IMR-90 (cell line): Measurements from ENCODE around the gene KLHL34. TPM values are rescaled to one million over a fixed set of nuclear protein-coding genes. Genes with fewer than 3 reads are reported as not detected.

Experiments
- ATAC-seq: fragments of 200-7000 bp; cut with Tn5 transposase; 2 replicates; pipeline ENCODE4 v1.9.1; 2020; ENCODE audit warnings: low read depth, mild to moderate bottlenecking, moderate library complexity
- BruUV-seq: library from RNA; stranded (reverse); fragments of 400-500 nt; replicated peaks from 2 replicates; lab custom pipeline; 2021; lab: Mats Ljungman, UMichigan
- CTCF ChIA-PET: fragments of 300-600 bp; formaldehyde crosslinking; extraction: SDS; loops from one replicate; lab custom pipeline; 2021; ENCODE audit warnings: antibody characterized with exemption; lab: Yijun Ruan, JAX
- POLR2A ChIA-PET: fragments of 300-600 bp; sonication (Branson Sonifier 250); formaldehyde crosslinking; loops from one replicate; lab custom pipeline; 2022; ENCODE audit warnings: antibody characterized with exemption; ENCODE audit not compliant: unreplicated experiment; lab: Charles Lee
- DNase-seq: peaks from one replicate; pipeline ENCODE4 v3.0.0; 2013
- H2AFZ ChIP-seq: replicated peaks from 2 replicates; pipeline ENCODE3; 2013; ENCODE audit warnings: low read length, mild to moderate bottlenecking; ENCODE audit not compliant: poor library complexity
- H2AK5ac ChIP-seq: 2 replicates; pipeline ENCODE4 v1.6.1; 2013; ENCODE audit warnings: low read depth, low read length, inconsistent platforms
- H2AK9ac ChIP-seq: replicated peaks from 2 replicates; pipeline ENCODE3; 2013; ENCODE audit warnings: mild to moderate bottlenecking, low read depth, low read length, moderate library complexity; ENCODE audit not compliant: poor library complexity
- H2BK120ac ChIP-seq: 2 replicates; pipeline ENCODE4 v1.6.1; 2013; ENCODE audit warnings: low read depth, low read length, inconsistent platforms
- H2BK15ac ChIP-seq: 3 replicates; pipeline ENCODE4 v1.6.1; 2013; ENCODE audit warnings: low read depth, low read length, inconsistent platforms
- H2BK20ac ChIP-seq: 2 replicates; pipeline ENCODE4 v1.6.1; 2013; ENCODE audit warnings: low read depth, mild to moderate bottlenecking, inconsistent platforms, low read length, moderate library complexity
- H2BK5ac ChIP-seq: 2 replicates; pipeline ENCODE4 v1.6.1; 2013; ENCODE audit warnings: mild to moderate bottlenecking, low read depth, low read length, inconsistent platforms; ENCODE audit not compliant: poor library complexity, severe bottlenecking
- H3K14ac ChIP-seq: replicated peaks from 2 replicates; pipeline ENCODE4 v1.6.1; 2013; ENCODE audit warnings: low read depth, low read length, inconsistent platforms
- H3K18ac ChIP-seq: 2 replicates; pipeline ENCODE4 v1.6.1; 2013; ENCODE audit warnings: low read depth, low read length, control low read depth
- H3K23ac ChIP-seq: 2 replicates; pipeline ENCODE4 v1.6.1; 2013; ENCODE audit warnings: low read depth, low read length, inconsistent platforms
- H3K27ac ChIP-seq: 2 replicates; pipeline ENCODE4 v1.5.1; 2013; ENCODE audit warnings: mild to moderate bottlenecking, control low read depth, low read length; ENCODE audit not compliant: insufficient read depth
- H3K27me3 ChIP-seq: 2 replicates; pipeline ENCODE4 v1.6.1; 2013; ENCODE audit warnings: low read length; ENCODE audit not compliant: control insufficient read depth, insufficient read depth
- H3K36me3 ChIP-seq: 2 replicates; pipeline ENCODE4 v1.6.1; 2013; ENCODE audit warnings: low read length, mixed read lengths; ENCODE audit not compliant: control insufficient read depth, insufficient read depth
- H3K4ac ChIP-seq: 2 replicates; pipeline ENCODE4 v1.6.1; 2013; ENCODE audit warnings: low read depth, low read length, inconsistent platforms
- H3K4me1 ChIP-seq: 2 replicates; pipeline ENCODE4 v1.6.1; 2013; ENCODE audit warnings: low read length, mixed read lengths; ENCODE audit not compliant: control insufficient read depth, insufficient read depth
- H3K4me2 ChIP-seq: 2 replicates; pipeline ENCODE4 v1.6.1; 2013; ENCODE audit warnings: low read depth, mild to moderate bottlenecking, control low read depth, low read length, moderate library complexity
- H3K4me3 ChIP-seq: 2 replicates; pipeline ENCODE4 v1.5.1; 2013; ENCODE audit warnings: low read depth, mild to moderate bottlenecking, control low read depth, low read length, moderate library complexity; ENCODE audit not compliant: insufficient read depth
- H3K56ac ChIP-seq: 2 replicates; pipeline ENCODE4 v1.6.1; 2013; ENCODE audit warnings: low read length, inconsistent platforms; ENCODE audit not compliant: insufficient read depth; ENCODE audit errors: extremely low read depth
- H3K79me1 ChIP-seq, 2 experiments: 2 replicates each; pipeline ENCODE4 v1.6.1; 2013; ENCODE audit warnings: low read length in 2 of 2, inconsistent platforms in 1 of 2, low read depth in 1 of 2
- H3K9ac ChIP-seq: 2 replicates; pipeline ENCODE4 v1.6.1; 2013; ENCODE audit warnings: low read depth, low read length, control low read depth
- H3K9me1 ChIP-seq: 2 replicates; pipeline ENCODE4 v1.6.1; 2013; ENCODE audit warnings: low read length, inconsistent platforms; ENCODE audit not compliant: insufficient read depth
- H3K9me3 ChIP-seq: 2 replicates; pipeline ENCODE4 v1.6.1; 2013; ENCODE audit warnings: low read length; ENCODE audit not compliant: control insufficient read depth, insufficient read depth
- H4K20me1 ChIP-seq: 2 replicates; pipeline ENCODE4 v1.6.1; 2013; ENCODE audit warnings: low read length, inconsistent platforms; ENCODE audit not compliant: insufficient read depth
- H4K5ac ChIP-seq: 2 replicates; pipeline ENCODE4 v1.6.1; 2013; ENCODE audit warnings: mild to moderate bottlenecking, low read depth, low read length, control low read depth
- H4K8ac ChIP-seq, 2 experiments: 2 replicates each; pipeline ENCODE4 v1.6.1; 2013; ENCODE audit warnings: low read depth in 2 of 2, low read length in 2 of 2, control low read depth in 1 of 2, inconsistent platforms in 1 of 2
- H4K91ac ChIP-seq: 2 replicates; pipeline ENCODE4 v1.6.1; 2013; ENCODE audit warnings: low read depth, low read length, inconsistent platforms; ENCODE audit not compliant: insufficient read depth
- CEBPB ChIP-seq: IDR thresholded peaks from 2 replicates; pipeline ENCODE4 v1.6.1; 2012; ENCODE audit warnings: low read depth, low read length, improper control_type of control experiment
- SMC3 ChIP-seq: fragments of 150-350 bp; IDR thresholded peaks from 2 replicates; pipeline ENCODE4 v1.6.1; 2016; ENCODE audit warnings: low read depth, mild to moderate bottlenecking, antibody characterized with exemption, low read length, moderate library complexity
- WGBS, 2 experiments: methylation state at CpG; one replicate each; pipeline versions ENCODE4 v1.1.5 to v1.1.7; 2013; ENCODE audit warnings: missing lambda C conversion rate in 2 of 2; ENCODE audit not compliant: insufficient read length in 1 of 2; ENCODE audit errors: extremely low coverage in 2 of 2; 5-methylcytosine and 5-hydroxymethylcytosine counted together
- dilution Hi-C: fragments of 300-500 bp; cut with HindIII; formaldehyde crosslinking; loops from one replicate; pipeline ENCODE4 v1.14.3; 2018; ENCODE audit warnings: low sequenced_read_pairs; ENCODE audit not compliant: unreplicated experiment
- in situ Hi-C: fragments of 300-500 bp; cut with MboI; formaldehyde crosslinking; loops from 3 replicates; pipeline ENCODE4 v1.14.3; 2019; ENCODE audit warnings: low sequenced_read_pairs, inconsistent platforms, mixed read lengths
- intact Hi-C: fragments of 100-400 bp; cut with micrococcal nuclease; formaldehyde crosslinking; loops from 2 replicates; pipeline ENCODE4 v1.10.0; 2022
- polyA plus RNA-seq, 3 experiments: library from polyadenylated mRNA; depleted of rRNA; stranded (reverse); fragments of >200 nt; gene quantifications; 2 replicates each; pipeline ENCODE4 v1.2.3, GENCODE V29; 2012; ENCODE audit warnings: low replicate concordance in 1 of 3
- total RNA-seq: library from RNA; depleted of rRNA; stranded (reverse); fragments of >200 nt; gene quantifications from 2 replicates; pipeline ENCODE4 v1.2.3, GENCODE V29; 2012
- TF ChIP-seq, protein P1 (sequence below): fragments of 150-350 bp; IDR thresholded peaks from 2 replicates; pipeline ENCODE4 v1.6.1; 2017; ENCODE audit warnings: mild to moderate bottlenecking, antibody characterized with exemption, low read length, low read depth

KLHL34 gene
- total and polyA plus RNA-seq, 2 of the 4 experiments (the other 2 are of a cell fraction): not detected

DNA sequence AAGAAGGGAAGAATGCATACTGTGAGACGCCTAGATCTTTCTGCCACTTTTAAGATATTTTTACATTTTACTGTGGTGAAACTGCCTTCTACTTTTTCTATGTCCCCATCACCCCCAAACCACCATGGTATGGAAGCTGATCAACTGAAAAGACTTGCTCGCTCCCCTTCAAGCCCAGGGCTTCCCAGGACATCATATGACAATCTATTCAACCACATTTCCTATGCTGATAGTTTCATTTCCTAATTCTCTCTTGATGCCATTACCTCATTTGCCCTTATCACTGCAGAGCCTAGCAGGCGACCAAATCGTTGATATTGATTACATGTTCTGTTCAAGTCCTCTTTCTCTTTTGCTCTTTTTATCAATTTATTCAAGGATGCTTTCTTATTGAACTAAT, 40.1 kb upstream of the KLHL34 start:
- DNase-seq (no peak), ATAC-seq (no peak)
- Histone ChIP-seq H3K27me3 (peaks cover 2% of the 10 kb centered on the region; the same call in 1 of the 2 replicates), H3K14ac (no peak overlapping the region), H2AK9ac (no peak overlapping the region), H3K4ac (no peak overlapping the region), H2AFZ (no peak overlapping the region), H3K18ac (no peak overlapping the region), H4K5ac (no peak overlapping the region), H2BK20ac (no peak overlapping the region), H4K20me1 (no peaks in the 10 kb centered on the region), H3K9me3 (no peaks in the 10 kb centered on the region), H2BK120ac (no peak overlapping the region), H3K36me3 (no peaks in the 10 kb centered on the region), H3K56ac (no peak overlapping the region), H3K27ac (no peak overlapping the region), H3K4me2 (no peak overlapping the region), H3K79me1 (no peaks in the 10 kb centered on the region), H3K23ac (no peak overlapping the region), H3K9me1 (no peaks in the 10 kb centered on the region), H4K8ac (no peak overlapping the region), H2AK5ac (no peak overlapping the region), H3K4me1 (no peaks in the 10 kb centered on the region), H2BK5ac (no peak overlapping the region), H2BK15ac (no peak overlapping the region), H3K9ac (no peak overlapping the region), H3K4me3 (no peak overlapping the region), H4K91ac (no peak overlapping the region)
- no CpG with 5 or more reads among the region's 4 CpGs for WGBS, 2 experiments
- BruUV-seq: no TSS peak
- dilution Hi-C loops (no loop called here), in situ Hi-C loops (no loop called here), intact Hi-C loops (no loop called here)
- ChIA-PET POLR2A (no interaction called here), CTCF (no interaction called here)
- TF ChIP-seq SMC3 (no peak), CEBPB (no peak)
- TF ChIP-seq, protein P1, sequence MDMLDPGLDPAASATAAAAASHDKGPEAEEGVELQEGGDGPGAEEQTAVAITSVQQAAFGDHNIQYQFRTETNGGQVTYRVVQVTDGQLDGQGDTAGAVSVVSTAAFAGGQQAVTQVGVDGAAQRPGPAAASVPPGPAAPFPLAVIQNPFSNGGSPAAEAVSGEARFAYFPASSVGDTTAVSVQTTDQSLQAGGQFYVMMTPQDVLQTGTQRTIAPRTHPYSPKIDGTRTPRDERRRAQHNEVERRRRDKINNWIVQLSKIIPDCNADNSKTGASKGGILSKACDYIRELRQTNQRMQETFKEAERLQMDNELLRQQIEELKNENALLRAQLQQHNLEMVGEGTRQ: no peak
